ENCODE measurements around the gene CHD1.

DNA sequence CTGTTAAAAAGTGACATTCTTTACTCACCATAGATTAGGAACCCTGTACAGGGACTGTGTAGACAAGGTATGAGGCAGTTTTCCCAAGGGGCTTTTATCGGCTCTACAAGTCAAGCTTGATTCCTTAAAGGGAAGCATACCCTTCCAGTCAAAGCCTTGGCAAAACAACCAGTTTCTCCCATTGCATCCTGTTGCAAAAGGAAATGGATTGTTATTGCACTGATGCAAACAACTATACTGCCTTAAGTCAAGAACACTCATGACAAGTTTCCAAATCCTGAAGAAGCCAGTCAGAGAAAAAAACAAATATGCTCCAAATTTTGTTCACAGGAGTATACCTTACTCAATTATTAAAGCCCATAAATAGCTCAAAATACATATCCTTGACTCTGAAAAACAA is 87.9 kb downstream of the CHD1 start:
- no peak for TF ChIP-seq CTCF (IDR thresholded peaks at IDR 0.05)
- TF ChIP-seq POLR2A (IDR thresholded peaks at IDR 0.05): no peak

All from prostate gland (tissue), 2 donors.